OCI-LY1 (cell line): ENCODE data around the gene MCUB.

Source experiments
- EZH2 ChIP-seq: fragments of 200-600 bp; sonication (generic), shearing (Covaris generic); IDR thresholded peaks from 2 replicates; pipeline ENCODE4 v1.8.0; 2017; ENCODE audit warnings: borderline replicate concordance, mixed run types, mild to moderate bottlenecking, antibody characterized with exemption, low read length, moderate library complexity, mixed read lengths
- TF ChIP-seq, protein P1 (sequence below): fragments of 200-600 bp; sonication (generic), shearing (Covaris generic); IDR thresholded peaks from 2 replicates; pipeline ENCODE4 v1.5.1; 2017; ENCODE audit warnings: mild to moderate bottlenecking, antibody characterized with exemption, low read length, moderate library complexity, mixed read lengths

DNA sequence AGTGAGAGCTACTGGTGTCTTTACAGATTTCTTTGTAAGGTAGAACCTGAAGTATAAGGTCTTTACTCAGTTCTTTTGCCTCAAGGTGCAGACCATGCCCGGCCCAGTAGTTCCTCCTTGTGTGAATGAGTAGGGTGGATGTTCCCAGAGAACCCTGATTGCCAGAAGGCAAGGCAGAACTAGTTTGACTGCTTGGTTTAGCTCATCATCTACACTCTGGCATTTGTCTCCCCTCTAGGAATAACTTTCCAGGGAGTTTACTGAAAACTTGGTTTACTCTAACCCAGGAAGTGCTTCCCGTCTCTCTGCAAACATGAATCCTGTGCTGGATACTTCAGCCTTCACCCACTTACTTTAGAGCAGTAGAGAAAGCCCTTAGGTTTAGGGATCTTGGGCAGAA is 29.1 kb downstream of the MCUB start:
- TF ChIP-seq, protein P1, sequence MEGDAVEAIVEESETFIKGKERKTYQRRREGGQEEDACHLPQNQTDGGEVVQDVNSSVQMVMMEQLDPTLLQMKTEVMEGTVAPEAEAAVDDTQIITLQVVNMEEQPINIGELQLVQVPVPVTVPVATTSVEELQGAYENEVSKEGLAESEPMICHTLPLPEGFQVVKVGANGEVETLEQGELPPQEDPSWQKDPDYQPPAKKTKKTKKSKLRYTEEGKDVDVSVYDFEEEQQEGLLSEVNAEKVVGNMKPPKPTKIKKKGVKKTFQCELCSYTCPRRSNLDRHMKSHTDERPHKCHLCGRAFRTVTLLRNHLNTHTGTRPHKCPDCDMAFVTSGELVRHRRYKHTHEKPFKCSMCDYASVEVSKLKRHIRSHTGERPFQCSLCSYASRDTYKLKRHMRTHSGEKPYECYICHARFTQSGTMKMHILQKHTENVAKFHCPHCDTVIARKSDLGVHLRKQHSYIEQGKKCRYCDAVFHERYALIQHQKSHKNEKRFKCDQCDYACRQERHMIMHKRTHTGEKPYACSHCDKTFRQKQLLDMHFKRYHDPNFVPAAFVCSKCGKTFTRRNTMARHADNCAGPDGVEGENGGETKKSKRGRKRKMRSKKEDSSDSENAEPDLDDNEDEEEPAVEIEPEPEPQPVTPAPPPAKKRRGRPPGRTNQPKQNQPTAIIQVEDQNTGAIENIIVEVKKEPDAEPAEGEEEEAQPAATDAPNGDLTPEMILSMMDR = no peak
- no peak for TF ChIP-seq EZH2
